Gastroesophageal sphincter (tissue), 4 donors: ENCODE measurements around the gene MACROD2. TPM values are rescaled to one million over a fixed set of nuclear protein-coding genes. Genes with fewer than 3 reads are reported as not detected.
"Not testable (repeated sequence)": the region's sequence is repeated elsewhere in the genome, so short reads cannot be mapped to it uniquely, and the experiment has no call there.

ENCODE experiments used
- ATAC-seq: fragments of 150-250 bp; one replicate; pipeline ENCODE4 v1.9.1; 2016; ENCODE audit warnings: mild to moderate bottlenecking, moderate library complexity
- H3K27ac ChIP-seq, 4 donors: fragments of 200-600 bp; sonication (generic) in 3 of 4; 1 replicate in 3 of 4; 2 replicates in 1 of 4; pipeline ENCODE4 v1.5.1; 2016 to 2019
- H3K27me3 ChIP-seq: fragments of 200-600 bp; sonication (generic); one replicate; pipeline ENCODE4 v1.5.1; 2019
- H3K36me3 ChIP-seq, 2 donors: fragments of 200-600 bp; sonication (generic); one replicate each; pipeline ENCODE4 v1.5.1; 2019; ENCODE audit warnings: control low read depth in 1 of 2
- H3K4me1 ChIP-seq, 3 donors: fragments of 200-600 bp; sonication (generic); 1 replicate in 2 of 3; 2 replicates in 1 of 3; pipeline ENCODE4 v1.5.1; 2016 to 2019; ENCODE audit warnings: control low read depth in 2 of 3
- H3K4me3 ChIP-seq, 2 donors: fragments of 200-600 bp; sonication (generic); one replicate each; pipeline ENCODE4 v1.5.1; 2019; ENCODE audit warnings: mild to moderate bottlenecking in 1 of 2, moderate library complexity in 1 of 2
- H3K9me3 ChIP-seq, 3 donors: fragments of 200-600 bp; sonication (generic); one replicate each; pipeline ENCODE4 v1.5.1; 2017 to 2019; ENCODE audit warnings: control low read depth in 2 of 3
- CTCF ChIP-seq, 4 experiments: fragments of 200-600 bp in 2 of 4; fragments of 450-650 bp in 2 of 4; sonication (generic) in 1 of 4; IDR thresholded peaks; one replicate each; pipeline ENCODE4 v1.5.1; 2017 to 2019; ENCODE audit warnings: antibody characterized with exemption in 4 of 4, mild to moderate bottlenecking in 2 of 4, moderate library complexity in 2 of 4
- EP300 ChIP-seq: sonication (generic); formaldehyde crosslinking; IDR thresholded peaks from one replicate; pipeline ENCODE4 v1.6.1; 2017; ENCODE audit warnings: antibody characterized with exemption, mild to moderate bottlenecking
- POLR2A ChIP-seq, 2 donors: fragments of 450-650 bp; IDR thresholded peaks; one replicate each; pipeline ENCODE4 v1.6.1; 2017; ENCODE audit warnings: antibody characterized with exemption in 2 of 2, mild to moderate bottlenecking in 2 of 2, moderate library complexity in 1 of 2
- POLR2AphosphoS5 ChIP-seq: sonication (generic); formaldehyde crosslinking; IDR thresholded peaks from one replicate; pipeline ENCODE4 v1.6.1; 2017; ENCODE audit warnings: antibody characterized with exemption
- WGBS, 2 donors: methylation state at CpG; one replicate each; pipeline ENCODE4 v1.1.5; 2018; ENCODE audit warnings: low coverage in 1 of 2; 5-methylcytosine and 5-hydroxymethylcytosine counted together
- total RNA-seq, 4 donors: library from RNA; depleted of rRNA; stranded (reverse); fragments of >200 nt; gene quantifications; one replicate each; pipeline ENCODE4 v1.1.0, GENCODE V29; 2016

Gene MACROD2
- total RNA-seq, 4 donors from 2014 or later = 4.0 to 12.1 (median 7.4) TPM

GRCh38 chr20:15187612-15188011 lies 1192.3 kb downstream of the MACROD2 start:
- no peak for TF ChIP-seq POLR2A (IDR thresholded peaks at IDR 0.05)
- no peak for ATAC-seq
- no peak overlapping the region for H3K4me3 ChIP-seq
- H3K27ac ChIP-seq = no peak overlapping the region
- 89 to 92% methylated on average over 1 of the region's 1 CpG for WGBS, 2 donors
- no peaks in the 10 kb centered on the region for H3K27me3 ChIP-seq
- H3K9me3 ChIP-seq = no peaks in the 10 kb centered on the region
- no peaks in the 10 kb centered on the region for H3K36me3 ChIP-seq
- no peaks in the 10 kb centered on the region for H3K4me1 ChIP-seq

DNA sequence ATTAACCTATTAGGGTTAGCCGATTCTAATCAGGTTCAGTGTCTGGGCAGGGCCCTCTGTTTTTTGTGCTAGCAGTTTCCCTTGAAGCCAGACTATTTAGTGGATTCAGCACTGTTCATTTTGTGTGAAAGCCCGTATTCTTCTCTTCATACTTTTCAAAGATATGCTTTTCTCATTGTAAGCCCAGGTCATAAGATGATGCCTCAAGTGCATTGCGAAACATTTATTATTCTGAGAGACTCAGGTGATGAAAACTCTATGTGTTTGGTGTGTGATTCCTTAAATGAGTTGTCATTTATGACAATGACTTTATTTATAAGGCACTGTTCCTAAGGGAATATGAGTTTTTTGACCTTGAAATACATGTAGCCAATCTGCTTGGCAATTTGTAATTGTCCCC lies 1193.1 kb downstream of the MACROD2 start:
- Histone ChIP-seq H3K27ac (no peak overlapping the region), H3K4me3 (no peak overlapping the region), H3K27me3 (no peaks in the 10 kb centered on the region), H3K4me1 (no peaks in the 10 kb centered on the region), H3K36me3 (no peaks in the 10 kb centered on the region), H3K9me3 (no peaks in the 10 kb centered on the region)
- WGBS, 2 donors = 84 to 91% methylated on average over 3 of the region's 3 CpGs
- no peak for TF ChIP-seq POLR2AphosphoS5
- TF ChIP-seq EP300 = no peak
- TF ChIP-seq CTCF (IDR thresholded peaks at IDR 0.05) = no peak
- no peak for TF ChIP-seq POLR2A (IDR thresholded peaks at IDR 0.05)
- ATAC-seq = no peak

DNA sequence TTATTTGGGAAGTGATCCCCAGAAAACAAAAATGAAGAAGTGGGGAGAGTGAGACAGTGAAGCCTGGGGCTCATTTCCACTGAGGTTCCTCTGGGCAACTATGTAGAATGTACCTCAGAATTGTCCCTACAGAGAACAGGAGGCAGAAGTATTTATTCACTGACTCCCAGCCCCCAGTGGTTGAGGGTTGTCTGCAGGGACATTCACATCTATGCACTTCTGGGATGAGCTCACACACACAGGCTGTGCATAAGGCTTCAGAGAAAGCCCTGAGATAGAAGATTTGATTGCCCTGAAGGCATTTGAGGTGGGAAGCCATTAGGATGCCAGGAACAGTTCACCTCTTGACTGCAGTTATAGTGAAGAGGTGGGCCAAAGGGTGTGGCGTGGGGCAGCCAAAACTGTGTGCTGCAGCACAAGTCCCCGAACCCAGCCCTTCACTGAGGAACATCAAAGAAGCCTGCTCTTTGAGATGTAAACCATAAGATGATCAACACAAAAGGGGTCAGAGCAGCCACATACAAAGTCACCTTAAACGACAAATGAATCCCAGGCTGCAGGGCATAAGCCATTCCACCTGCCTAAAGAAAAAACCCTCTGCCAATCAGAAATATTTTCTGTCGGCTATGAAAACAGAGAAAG lies 1195.9 kb downstream of the MACROD2 start:
- no peak for ATAC-seq
- no peaks in the 10 kb centered on the region for H3K27me3 ChIP-seq
- no peak for TF ChIP-seq CTCF (IDR thresholded peaks at IDR 0.05)
- no peak for TF ChIP-seq POLR2A (IDR thresholded peaks at IDR 0.05)
- no peak for TF ChIP-seq EP300
- no peak for TF ChIP-seq POLR2AphosphoS5
- H3K36me3 ChIP-seq = no peaks in the 10 kb centered on the region
- H3K4me3 ChIP-seq = no peak overlapping the region
- no peaks in the 10 kb centered on the region for H3K4me1 ChIP-seq
- H3K9me3 ChIP-seq = no peaks in the 10 kb centered on the region
- 64 to 66% methylated on average over 3 to 4 of the region's 4 CpGs for WGBS, 2 donors
- no peak overlapping the region for H3K27ac ChIP-seq

DNA sequence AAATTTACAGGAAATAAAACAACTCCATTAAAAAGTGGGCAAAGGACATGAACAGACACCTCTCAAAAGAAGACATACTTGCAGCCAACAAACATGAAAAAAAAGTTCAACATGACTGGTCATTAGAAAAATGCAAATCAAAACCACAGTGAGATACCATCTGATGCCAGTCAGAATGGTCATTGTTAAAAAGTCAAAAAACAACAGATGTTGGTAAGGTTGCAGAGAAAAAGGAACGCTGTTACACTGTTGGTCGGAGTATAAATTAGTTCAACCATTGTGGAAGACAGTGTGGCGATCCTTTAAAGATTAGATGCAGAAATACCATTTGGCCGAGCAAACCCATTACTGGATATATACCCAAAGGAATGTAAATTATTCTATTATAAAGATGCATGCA lies 1200.1 kb downstream of the MACROD2 start:
- Histone ChIP-seq H3K27me3 (no peaks in the 10 kb centered on the region), H3K27ac (no peak overlapping the region), H3K4me1 (no peaks in the 10 kb centered on the region), H3K36me3 (no peaks in the 10 kb centered on the region), H3K9me3 (no peaks in the 10 kb centered on the region), H3K4me3 (no peak overlapping the region)
- WGBS, 2 donors = 94% methylated on average over 4 of the region's 4 CpGs
- no peak for TF ChIP-seq POLR2AphosphoS5
- no peak for TF ChIP-seq POLR2A (IDR thresholded peaks at IDR 0.05)
- no peak for TF ChIP-seq EP300
- no peak for TF ChIP-seq CTCF (IDR thresholded peaks at IDR 0.05)
- ATAC-seq = no peak

- Histone ChIP-seq H3K36me3 (no peaks in the 10 kb centered on the region), H3K9me3 (no peaks in the 10 kb centered on the region), H3K27ac (no peak overlapping the region), H3K4me3 (no peak overlapping the region), H3K4me1 (no peaks in the 10 kb centered on the region), H3K27me3 (no peaks in the 10 kb centered on the region)
- TF ChIP-seq POLR2AphosphoS5 = no peak
- no peak for TF ChIP-seq EP300
- no peak for TF ChIP-seq CTCF (IDR thresholded peaks at IDR 0.05)
- ATAC-seq = no peak
- 71 to 72% methylated on average over 3 of the region's 3 CpGs for WGBS, 2 donors
Observed at GRCh38 chr20:15196547-15197255, 1201.4 kb downstream of the MACROD2 start.

- not testable (repeated sequence) for H3K4me1 ChIP-seq, H3K27ac ChIP-seq, H3K36me3 ChIP-seq, H3K4me3 ChIP-seq, ATAC-seq, H3K9me3 ChIP-seq, H3K27me3 ChIP-seq
- WGBS, 2 donors = 82 to 96% methylated on average over 6 to 10 of the region's 10 CpGs
Observed at GRCh38 chr20:15198017-15198416, 1202.7 kb downstream of the MACROD2 start.
